IMR-90 (cell line): ENCODE measurements around the gene FMO2. TPM values are rescaled to one million over a fixed set of nuclear protein-coding genes. Genes with fewer than 3 reads are reported as not detected.

ENCODE experiments used
- ATAC-seq: fragments of 200-7000 bp; cut with Tn5 transposase; 2 replicates; pipeline ENCODE4 v1.9.1; 2020; ENCODE audit warnings: low read depth, mild to moderate bottlenecking, moderate library complexity
- BruUV-seq: library from RNA; stranded (reverse); fragments of 400-500 nt; replicated peaks from 2 replicates; lab custom pipeline; 2021; lab: Mats Ljungman, UMichigan
- CTCF ChIA-PET: fragments of 300-600 bp; formaldehyde crosslinking; extraction: SDS; loops from one replicate; lab custom pipeline; 2021; ENCODE audit warnings: antibody characterized with exemption; lab: Yijun Ruan, JAX
- POLR2A ChIA-PET: fragments of 300-600 bp; sonication (Branson Sonifier 250); formaldehyde crosslinking; loops from one replicate; lab custom pipeline; 2022; ENCODE audit warnings: antibody characterized with exemption; ENCODE audit not compliant: unreplicated experiment; lab: Charles Lee
- DNase-seq: peaks from one replicate; pipeline ENCODE4 v3.0.0; 2013
- H2AFZ ChIP-seq: replicated peaks from 2 replicates; pipeline ENCODE3; 2013; ENCODE audit warnings: low read length, mild to moderate bottlenecking; ENCODE audit not compliant: poor library complexity
- H2AK5ac ChIP-seq: 2 replicates; pipeline ENCODE4 v1.6.1; 2013; ENCODE audit warnings: low read depth, low read length, inconsistent platforms
- H2AK9ac ChIP-seq: replicated peaks from 2 replicates; pipeline ENCODE3; 2013; ENCODE audit warnings: mild to moderate bottlenecking, low read depth, low read length, moderate library complexity; ENCODE audit not compliant: poor library complexity
- H2BK120ac ChIP-seq: 2 replicates; pipeline ENCODE4 v1.6.1; 2013; ENCODE audit warnings: low read depth, low read length, inconsistent platforms
- H2BK15ac ChIP-seq: 3 replicates; pipeline ENCODE4 v1.6.1; 2013; ENCODE audit warnings: low read depth, low read length, inconsistent platforms
- H2BK20ac ChIP-seq: 2 replicates; pipeline ENCODE4 v1.6.1; 2013; ENCODE audit warnings: low read depth, mild to moderate bottlenecking, inconsistent platforms, low read length, moderate library complexity
- H2BK5ac ChIP-seq: 2 replicates; pipeline ENCODE4 v1.6.1; 2013; ENCODE audit warnings: mild to moderate bottlenecking, low read depth, low read length, inconsistent platforms; ENCODE audit not compliant: poor library complexity, severe bottlenecking
- H3K14ac ChIP-seq: replicated peaks from 2 replicates; pipeline ENCODE4 v1.6.1; 2013; ENCODE audit warnings: low read depth, low read length, inconsistent platforms
- H3K18ac ChIP-seq: 2 replicates; pipeline ENCODE4 v1.6.1; 2013; ENCODE audit warnings: low read depth, low read length, control low read depth
- H3K23ac ChIP-seq: 2 replicates; pipeline ENCODE4 v1.6.1; 2013; ENCODE audit warnings: low read depth, low read length, inconsistent platforms
- H3K27ac ChIP-seq: 2 replicates; pipeline ENCODE4 v1.5.1; 2013; ENCODE audit warnings: mild to moderate bottlenecking, control low read depth, low read length; ENCODE audit not compliant: insufficient read depth
- H3K27me3 ChIP-seq: 2 replicates; pipeline ENCODE4 v1.6.1; 2013; ENCODE audit warnings: low read length; ENCODE audit not compliant: control insufficient read depth, insufficient read depth
- H3K36me3 ChIP-seq: 2 replicates; pipeline ENCODE4 v1.6.1; 2013; ENCODE audit warnings: low read length, mixed read lengths; ENCODE audit not compliant: control insufficient read depth, insufficient read depth
- H3K4ac ChIP-seq: 2 replicates; pipeline ENCODE4 v1.6.1; 2013; ENCODE audit warnings: low read depth, low read length, inconsistent platforms
- H3K4me1 ChIP-seq: 2 replicates; pipeline ENCODE4 v1.6.1; 2013; ENCODE audit warnings: low read length, mixed read lengths; ENCODE audit not compliant: control insufficient read depth, insufficient read depth
- H3K4me2 ChIP-seq: 2 replicates; pipeline ENCODE4 v1.6.1; 2013; ENCODE audit warnings: low read depth, mild to moderate bottlenecking, control low read depth, low read length, moderate library complexity
- H3K4me3 ChIP-seq: 2 replicates; pipeline ENCODE4 v1.5.1; 2013; ENCODE audit warnings: low read depth, mild to moderate bottlenecking, control low read depth, low read length, moderate library complexity; ENCODE audit not compliant: insufficient read depth
- H3K56ac ChIP-seq: 2 replicates; pipeline ENCODE4 v1.6.1; 2013; ENCODE audit warnings: low read length, inconsistent platforms; ENCODE audit not compliant: insufficient read depth; ENCODE audit errors: extremely low read depth
- H3K79me1 ChIP-seq, 2 experiments: 2 replicates each; pipeline ENCODE4 v1.6.1; 2013; ENCODE audit warnings: low read length in 2 of 2, inconsistent platforms in 1 of 2, low read depth in 1 of 2
- H3K9ac ChIP-seq: 2 replicates; pipeline ENCODE4 v1.6.1; 2013; ENCODE audit warnings: low read depth, low read length, control low read depth
- H3K9me1 ChIP-seq: 2 replicates; pipeline ENCODE4 v1.6.1; 2013; ENCODE audit warnings: low read length, inconsistent platforms; ENCODE audit not compliant: insufficient read depth
- H3K9me3 ChIP-seq: 2 replicates; pipeline ENCODE4 v1.6.1; 2013; ENCODE audit warnings: low read length; ENCODE audit not compliant: control insufficient read depth, insufficient read depth
- H4K20me1 ChIP-seq: 2 replicates; pipeline ENCODE4 v1.6.1; 2013; ENCODE audit warnings: low read length, inconsistent platforms; ENCODE audit not compliant: insufficient read depth
- H4K5ac ChIP-seq: 2 replicates; pipeline ENCODE4 v1.6.1; 2013; ENCODE audit warnings: mild to moderate bottlenecking, low read depth, low read length, control low read depth
- H4K8ac ChIP-seq, 2 experiments: 2 replicates each; pipeline ENCODE4 v1.6.1; 2013; ENCODE audit warnings: low read depth in 2 of 2, low read length in 2 of 2, control low read depth in 1 of 2, inconsistent platforms in 1 of 2
- H4K91ac ChIP-seq: 2 replicates; pipeline ENCODE4 v1.6.1; 2013; ENCODE audit warnings: low read depth, low read length, inconsistent platforms; ENCODE audit not compliant: insufficient read depth
- BHLHE40 ChIP-seq: fragments of 150-350 bp; IDR thresholded peaks from 2 replicates; pipeline ENCODE4 v1.6.1; 2016; ENCODE audit warnings: mild to moderate bottlenecking, low read depth, low read length
- CEBPB ChIP-seq: IDR thresholded peaks from 2 replicates; pipeline ENCODE4 v1.6.1; 2012; ENCODE audit warnings: low read depth, low read length, improper control_type of control experiment
- CHD1 ChIP-seq: IDR thresholded peaks from 2 replicates; pipeline ENCODE4 v1.6.1; 2012; ENCODE audit warnings: low read depth, low read length, improper control_type of control experiment
- FOS ChIP-seq: fragments of 150-350 bp; IDR thresholded peaks from 2 replicates; pipeline ENCODE4 v1.6.1; 2016; ENCODE audit warnings: low read depth, low read length
- MAFK ChIP-seq: IDR thresholded peaks from 2 replicates; pipeline ENCODE4 v1.6.1; 2012; ENCODE audit warnings: low read depth, low read length, improper control_type of control experiment
- NFE2L2 ChIP-seq: fragments of 150-350 bp; IDR thresholded peaks from 2 replicates; pipeline ENCODE4 v1.6.1; 2016; ENCODE audit warnings: low read depth, mild to moderate bottlenecking, low read length
- POLR2A ChIP-seq: IDR thresholded peaks from 2 replicates; pipeline ENCODE4 v1.6.1; 2012; ENCODE audit warnings: mild to moderate bottlenecking, low read depth, low read length
- RAD21 ChIP-seq: IDR thresholded peaks from 2 replicates; pipeline ENCODE4 v1.6.1; 2012; ENCODE audit warnings: low read length, improper control_type of control experiment
- RFX5 ChIP-seq: IDR thresholded peaks from 2 replicates; pipeline ENCODE4 v1.8.0; 2012; ENCODE audit warnings: low read depth, mild to moderate bottlenecking, low read length, moderate library complexity
- SMC3 ChIP-seq: fragments of 150-350 bp; IDR thresholded peaks from 2 replicates; pipeline ENCODE4 v1.6.1; 2016; ENCODE audit warnings: low read depth, mild to moderate bottlenecking, antibody characterized with exemption, low read length, moderate library complexity
- WGBS, 2 experiments: methylation state at CpG; one replicate each; pipeline versions ENCODE4 v1.1.5 to v1.1.7; 2013; ENCODE audit warnings: missing lambda C conversion rate in 2 of 2; ENCODE audit not compliant: insufficient read length in 1 of 2; ENCODE audit errors: extremely low coverage in 2 of 2; 5-methylcytosine and 5-hydroxymethylcytosine counted together
- dilution Hi-C: fragments of 300-500 bp; cut with HindIII; formaldehyde crosslinking; loops from one replicate; pipeline ENCODE4 v1.14.3; 2018; ENCODE audit warnings: low sequenced_read_pairs; ENCODE audit not compliant: unreplicated experiment
- in situ Hi-C: fragments of 300-500 bp; cut with MboI; formaldehyde crosslinking; loops from 3 replicates; pipeline ENCODE4 v1.14.3; 2019; ENCODE audit warnings: low sequenced_read_pairs, inconsistent platforms, mixed read lengths
- intact Hi-C: fragments of 100-400 bp; cut with micrococcal nuclease; formaldehyde crosslinking; loops from 2 replicates; pipeline ENCODE4 v1.10.0; 2022
- polyA plus RNA-seq, 3 experiments: library from polyadenylated mRNA; depleted of rRNA; stranded (reverse); fragments of >200 nt; gene quantifications; 2 replicates each; pipeline ENCODE4 v1.2.3, GENCODE V29; 2012; ENCODE audit warnings: low replicate concordance in 1 of 3
- total RNA-seq: library from RNA; depleted of rRNA; stranded (reverse); fragments of >200 nt; gene quantifications from 2 replicates; pipeline ENCODE4 v1.2.3, GENCODE V29; 2012
- TF ChIP-seq, protein P1 (sequence below): fragments of 150-350 bp; IDR thresholded peaks from 2 replicates; pipeline ENCODE4 v1.6.1; 2016; ENCODE audit warnings: low read depth, mild to moderate bottlenecking, low read length, moderate library complexity, borderline replicate concordance

FMO2 gene
- total and polyA plus RNA-seq, 2 of the 4 experiments (the other 2 are of a cell fraction), result under 0.01 to 0.05 TPM

DNA sequence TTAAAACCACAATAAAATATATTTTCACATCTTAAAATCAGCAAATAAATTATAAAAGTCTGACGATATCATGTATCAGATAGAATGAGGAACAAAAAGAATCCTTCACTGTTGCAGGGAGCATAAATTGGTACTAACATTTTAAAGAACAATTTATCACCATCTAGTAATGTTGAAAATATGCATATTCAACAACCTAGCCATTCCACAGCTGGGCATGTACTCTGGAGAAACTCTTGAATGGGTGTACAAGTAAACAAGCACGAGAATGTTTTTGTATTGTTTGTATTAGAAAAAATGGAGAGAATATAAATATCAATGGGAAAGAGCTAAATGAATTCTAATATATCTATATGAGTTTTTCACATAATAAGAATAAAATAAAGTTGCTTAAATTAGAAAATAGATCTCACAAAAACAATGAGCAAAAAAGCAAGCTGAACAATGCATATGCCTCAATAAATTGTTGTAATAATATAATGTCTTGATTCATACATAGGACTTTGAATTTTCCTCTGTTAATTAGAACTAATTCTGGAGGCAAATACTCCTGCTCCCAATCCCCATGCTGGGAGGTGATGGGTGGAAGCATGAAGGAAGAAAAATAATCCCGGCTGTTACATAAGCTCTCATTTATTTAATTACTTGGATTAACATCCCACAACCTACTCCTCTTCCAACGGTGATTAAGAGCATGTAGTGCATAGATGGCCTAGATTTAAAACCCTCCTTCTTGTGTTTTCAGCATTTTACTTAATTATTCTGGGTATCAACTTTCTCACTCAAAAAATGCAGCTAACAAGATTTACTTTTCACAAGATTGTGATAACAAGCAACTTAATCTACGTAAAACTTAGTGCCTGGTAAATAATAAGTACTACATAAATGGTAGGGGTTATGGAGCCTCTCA, 5.5 kb upstream of the FMO2 start (continued):
- no peak for TF ChIP-seq RAD21
- TF ChIP-seq CEBPB, result no peak
- no peak for TF ChIP-seq CHD1
- TF ChIP-seq SMC3, result no peak
- TF ChIP-seq FOS, result no peak

DNA sequence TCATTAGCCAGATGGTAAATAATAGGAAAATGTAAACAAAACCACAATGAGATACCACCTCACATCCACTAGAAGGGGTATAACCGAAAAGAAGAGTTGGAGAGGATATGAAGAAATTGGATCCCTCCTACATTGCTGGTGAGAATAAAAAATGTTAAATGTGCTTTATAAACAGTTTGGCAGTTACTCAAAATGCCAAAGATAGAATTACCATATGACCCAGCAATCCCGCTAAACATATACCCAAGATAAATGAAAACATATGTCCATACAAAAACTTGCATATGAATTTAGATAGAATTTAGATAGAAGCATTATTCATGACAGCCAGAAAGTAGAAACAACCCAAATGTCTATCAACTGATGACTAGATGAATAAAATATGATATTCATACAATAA, 4.4 kb upstream of the FMO2 start:
- no CpG with 5 or more reads among the region's 2 CpGs for WGBS, 2 experiments
- H3K27ac ChIP-seq, result no peak overlapping the region
- H2AFZ ChIP-seq, result no peak overlapping the region
- H3K14ac ChIP-seq, result no peak overlapping the region
- ChIA-PET POLR2A (no interaction called here), CTCF (no interaction called here)
- H4K91ac ChIP-seq, result no peak overlapping the region
- no peak overlapping the region for H2BK15ac ChIP-seq
- H2AK9ac ChIP-seq, result no peak overlapping the region
- H3K4me1 ChIP-seq, result peaks cover 2% of the 10 kb centered on the region; the same call in 1 of the 2 replicates
- H3K18ac ChIP-seq, result no peak overlapping the region
- H3K56ac ChIP-seq, result no peak overlapping the region
- no peak overlapping the region for H2BK120ac ChIP-seq
- TF ChIP-seq, protein P1, sequence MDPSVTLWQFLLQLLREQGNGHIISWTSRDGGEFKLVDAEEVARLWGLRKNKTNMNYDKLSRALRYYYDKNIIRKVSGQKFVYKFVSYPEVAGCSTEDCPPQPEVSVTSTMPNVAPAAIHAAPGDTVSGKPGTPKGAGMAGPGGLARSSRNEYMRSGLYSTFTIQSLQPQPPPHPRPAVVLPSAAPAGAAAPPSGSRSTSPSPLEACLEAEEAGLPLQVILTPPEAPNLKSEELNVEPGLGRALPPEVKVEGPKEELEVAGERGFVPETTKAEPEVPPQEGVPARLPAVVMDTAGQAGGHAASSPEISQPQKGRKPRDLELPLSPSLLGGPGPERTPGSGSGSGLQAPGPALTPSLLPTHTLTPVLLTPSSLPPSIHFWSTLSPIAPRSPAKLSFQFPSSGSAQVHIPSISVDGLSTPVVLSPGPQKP, result no peak
- TF ChIP-seq BHLHE40, result no peak
- no peak for TF ChIP-seq SMC3
- no peak for TF ChIP-seq NFE2L2
- no peak for TF ChIP-seq POLR2A
- TF ChIP-seq MAFK, result no peak
- no peak for TF ChIP-seq CEBPB
- no peak for TF ChIP-seq RFX5
- no peak overlapping the region for H2AK5ac ChIP-seq
- DNase-seq (no peak), ATAC-seq (no peak)
- H4K8ac ChIP-seq, result no peak overlapping the region
- no peak overlapping the region for H4K5ac ChIP-seq
- no peak overlapping the region for H3K4me2 ChIP-seq
- H2BK5ac ChIP-seq, result no peak overlapping the region
- in situ Hi-C loops (loop anchor here (10.0 kb wide), 1 partner anchor 96 kb away; no protein-coding TSS in a partner anchor), intact Hi-C loops (no loop called here), dilution Hi-C loops (no loop called here)
- no peak overlapping the region for H3K9ac ChIP-seq
- no peaks in the 10 kb centered on the region for H3K9me3 ChIP-seq
- H2BK20ac ChIP-seq, result no peak overlapping the region
- no peaks in the 10 kb centered on the region for H4K20me1 ChIP-seq
- no peak overlapping the region for H3K4me3 ChIP-seq
- no TSS peak for BruUV-seq
- H3K79me1 ChIP-seq, result no peaks in the 10 kb centered on the region
- no peaks in the 10 kb centered on the region for H3K9me1 ChIP-seq
- H3K23ac ChIP-seq, result no peak overlapping the region
- H3K36me3 ChIP-seq, result no peaks in the 10 kb centered on the region
- no peaks in the 10 kb centered on the region for H3K27me3 ChIP-seq
- H3K4ac ChIP-seq, result no peak overlapping the region
